DND-41 (cell line): ENCODE results near the gene RPS6KC1.

Source experiments
- EZH2 ChIP-seq: IDR thresholded peaks from 3 replicates; pipeline ENCODE4 v1.6.1; 2012; ENCODE audit warnings: borderline replicate concordance, low read depth, mild to moderate bottlenecking, moderate library complexity, low read length, inconsistent platforms; ENCODE audit not compliant: severe bottlenecking
- TF ChIP-seq, protein P1 (sequence below): IDR thresholded peaks from 2 replicates; pipeline ENCODE4 v1.5.1; 2012; ENCODE audit warnings: borderline replicate concordance, low read length, moderate library complexity, mild to moderate bottlenecking; ENCODE audit not compliant: poor library complexity, severe bottlenecking; ENCODE audit errors: extremely low read depth

DNA sequence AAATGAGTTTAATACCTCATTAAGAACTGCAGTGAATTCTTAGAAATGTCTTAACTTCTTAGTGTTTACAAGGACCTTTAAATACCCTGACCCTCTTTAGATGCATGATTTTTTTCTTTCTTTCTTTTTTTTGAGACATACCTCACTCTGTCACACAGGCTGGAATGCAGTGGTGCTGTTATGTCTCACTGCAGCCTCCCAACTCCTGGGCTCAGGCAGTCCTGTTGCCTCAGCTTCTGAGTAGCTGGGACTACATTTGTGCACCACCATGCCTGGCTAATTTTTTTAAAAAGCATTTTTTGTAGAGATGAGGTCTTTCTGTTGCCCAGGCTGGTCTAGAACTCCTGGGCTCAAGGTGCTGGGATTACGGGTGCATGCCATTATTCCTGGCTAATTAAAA, 191.8 kb downstream of the RPS6KC1 start:
- TF ChIP-seq EZH2 = no peak
- TF ChIP-seq, protein P1, sequence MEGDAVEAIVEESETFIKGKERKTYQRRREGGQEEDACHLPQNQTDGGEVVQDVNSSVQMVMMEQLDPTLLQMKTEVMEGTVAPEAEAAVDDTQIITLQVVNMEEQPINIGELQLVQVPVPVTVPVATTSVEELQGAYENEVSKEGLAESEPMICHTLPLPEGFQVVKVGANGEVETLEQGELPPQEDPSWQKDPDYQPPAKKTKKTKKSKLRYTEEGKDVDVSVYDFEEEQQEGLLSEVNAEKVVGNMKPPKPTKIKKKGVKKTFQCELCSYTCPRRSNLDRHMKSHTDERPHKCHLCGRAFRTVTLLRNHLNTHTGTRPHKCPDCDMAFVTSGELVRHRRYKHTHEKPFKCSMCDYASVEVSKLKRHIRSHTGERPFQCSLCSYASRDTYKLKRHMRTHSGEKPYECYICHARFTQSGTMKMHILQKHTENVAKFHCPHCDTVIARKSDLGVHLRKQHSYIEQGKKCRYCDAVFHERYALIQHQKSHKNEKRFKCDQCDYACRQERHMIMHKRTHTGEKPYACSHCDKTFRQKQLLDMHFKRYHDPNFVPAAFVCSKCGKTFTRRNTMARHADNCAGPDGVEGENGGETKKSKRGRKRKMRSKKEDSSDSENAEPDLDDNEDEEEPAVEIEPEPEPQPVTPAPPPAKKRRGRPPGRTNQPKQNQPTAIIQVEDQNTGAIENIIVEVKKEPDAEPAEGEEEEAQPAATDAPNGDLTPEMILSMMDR = no peak
